Measurements from ENCODE around the gene HES5. TPM values are rescaled to one million over a fixed set of nuclear protein-coding genes. Genes with fewer than 3 reads are reported as not detected.

HES5 gene
- polyA plus RNA-seq, 1 donor (not counting 4 experiments of a cell fraction or from before 2014, with no cell fraction given) = 0.33 TPM

DNA sequence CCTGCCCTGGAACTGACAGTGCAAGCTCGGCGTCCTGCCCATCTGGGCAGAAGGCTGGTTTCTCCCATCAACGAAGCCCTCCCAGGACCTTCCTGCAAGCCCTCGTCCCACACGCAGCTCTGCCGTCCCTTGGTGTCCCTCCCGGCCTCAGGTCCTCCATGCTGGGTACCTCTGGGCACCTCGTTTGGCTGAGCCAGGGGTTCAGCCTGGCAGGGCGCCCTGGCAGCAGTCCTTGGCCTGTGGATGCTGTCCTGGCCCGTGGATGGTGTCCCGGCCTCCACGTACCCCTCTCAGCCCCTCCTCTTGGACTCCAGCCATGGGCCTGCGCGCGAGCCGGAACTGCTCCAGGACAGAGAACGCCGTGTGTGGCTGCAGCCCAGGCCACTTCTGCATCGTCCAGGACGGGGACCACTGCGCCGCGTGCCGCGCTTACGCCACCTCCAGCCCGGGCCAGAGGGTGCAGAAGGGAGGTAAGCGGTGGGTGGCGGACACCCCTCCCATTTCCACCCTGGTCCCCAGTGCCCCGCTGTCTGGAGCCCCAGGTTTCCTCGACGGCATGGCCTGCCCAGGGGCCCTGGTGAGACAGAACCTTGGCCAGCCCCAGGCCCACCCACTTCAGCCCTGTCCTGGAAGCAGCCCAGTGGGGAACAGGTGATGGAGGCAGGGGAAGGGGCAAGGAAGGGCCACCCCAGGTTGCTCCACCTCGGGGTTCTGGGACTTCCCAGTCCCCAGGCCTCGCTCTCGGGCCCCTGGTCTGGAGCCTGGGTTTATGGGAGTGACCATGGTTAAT is 29.6 kb upstream of the HES5 start:
- Histone ChIP-seq H3K4me1 (ENCODE audit: control insufficient read depth, extremely low read depth, insufficient read depth, low read length) (peaks cover 11% of the 10 kb centered on the region), H3K4me2 (ENCODE audit: control insufficient read depth, extremely low read depth, insufficient read depth, low read depth, low read length) (no peak overlapping the region), H2AFZ (ENCODE audit: control insufficient read depth, low read length) (no peak overlapping the region), H3K27ac (ENCODE audit: control insufficient read depth, insufficient read depth, low read length) (no peak overlapping the region), H3K4me3 (ENCODE audit: control insufficient read depth in 2 of 3, extremely low read depth in 1 of 3, insufficient read depth in 2 of 3, low read depth in 1 of 3, low read length in 3 of 3) (no peak overlapping the region), H3K9me1 (ENCODE audit: control insufficient read depth, extremely low read depth, insufficient read depth, low read length) (no peaks in the 10 kb centered on the region), H3K9ac (ENCODE audit: control insufficient read depth, extremely low read depth, insufficient read depth, low read length) (no peak overlapping the region), H3K79me2 (ENCODE audit: control insufficient read depth, insufficient read depth, low read length) (no peaks in the 10 kb centered on the region), H4K20me1 (ENCODE audit: control insufficient read depth, extremely low read depth, insufficient read depth, low read length) (no peaks in the 10 kb centered on the region), H3K36me3 (ENCODE audit: control insufficient read depth in 2 of 2, extremely low read depth in 1 of 2, insufficient read depth in 2 of 2, low read length in 2 of 2) (no peaks in the 10 kb centered on the region), H3K27me3 (ENCODE audit: control insufficient read depth, extremely low read depth, insufficient read depth, low read length) (peaks cover 5% of the 10 kb centered on the region), H3K9me3 (ENCODE audit: control insufficient read depth, low read depth, low read length) (no peaks in the 10 kb centered on the region)
- dilution Hi-C loops (cut with MboI; ENCODE audit: extremely low pct_ligation_motif_present, low sequenced_read_pairs) = no loop called here
- TF ChIP-seq EZH2 (IDR thresholded peaks at IDR 0.05; ENCODE audit: low read length) = no peak
- TF ChIP-seq, protein P1, sequence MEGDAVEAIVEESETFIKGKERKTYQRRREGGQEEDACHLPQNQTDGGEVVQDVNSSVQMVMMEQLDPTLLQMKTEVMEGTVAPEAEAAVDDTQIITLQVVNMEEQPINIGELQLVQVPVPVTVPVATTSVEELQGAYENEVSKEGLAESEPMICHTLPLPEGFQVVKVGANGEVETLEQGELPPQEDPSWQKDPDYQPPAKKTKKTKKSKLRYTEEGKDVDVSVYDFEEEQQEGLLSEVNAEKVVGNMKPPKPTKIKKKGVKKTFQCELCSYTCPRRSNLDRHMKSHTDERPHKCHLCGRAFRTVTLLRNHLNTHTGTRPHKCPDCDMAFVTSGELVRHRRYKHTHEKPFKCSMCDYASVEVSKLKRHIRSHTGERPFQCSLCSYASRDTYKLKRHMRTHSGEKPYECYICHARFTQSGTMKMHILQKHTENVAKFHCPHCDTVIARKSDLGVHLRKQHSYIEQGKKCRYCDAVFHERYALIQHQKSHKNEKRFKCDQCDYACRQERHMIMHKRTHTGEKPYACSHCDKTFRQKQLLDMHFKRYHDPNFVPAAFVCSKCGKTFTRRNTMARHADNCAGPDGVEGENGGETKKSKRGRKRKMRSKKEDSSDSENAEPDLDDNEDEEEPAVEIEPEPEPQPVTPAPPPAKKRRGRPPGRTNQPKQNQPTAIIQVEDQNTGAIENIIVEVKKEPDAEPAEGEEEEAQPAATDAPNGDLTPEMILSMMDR (optimal IDR thresholded peaks at IDR 0.05 in 1 of 3, IDR thresholded peaks at IDR 0.05 in 1 of 3, conservative IDR thresholded peaks at IDR 0.05 in 1 of 3; ENCODE audit: extremely low read depth in 1 of 3, insufficient read depth in 2 of 3, low read length in 3 of 3) = no peak
- FAIRE-seq = no peak
- DNase-seq (ENCODE audit: low read depth, low spot score) = no peak

- Histone ChIP-seq H2AFZ (ENCODE audit: control insufficient read depth, low read length) (no peak overlapping the region), H3K27ac (ENCODE audit: control insufficient read depth, insufficient read depth, low read length) (no peak overlapping the region), H3K9ac (ENCODE audit: control insufficient read depth, extremely low read depth, insufficient read depth, low read length) (no peak overlapping the region), H3K9me3 (ENCODE audit: control insufficient read depth, low read depth, low read length) (no peaks in the 10 kb centered on the region), H3K4me3 (ENCODE audit: control insufficient read depth in 2 of 3, extremely low read depth in 1 of 3, insufficient read depth in 2 of 3, low read depth in 1 of 3, low read length in 3 of 3) (no peak overlapping the region), H3K4me2 (ENCODE audit: control insufficient read depth, extremely low read depth, insufficient read depth, low read depth, low read length) (no peak overlapping the region), H3K79me2 (ENCODE audit: control insufficient read depth, insufficient read depth, low read length) (no peaks in the 10 kb centered on the region), H3K27me3 (ENCODE audit: control insufficient read depth, extremely low read depth, insufficient read depth, low read length) (peaks cover 2% of the 10 kb centered on the region), H3K9me1 (ENCODE audit: control insufficient read depth, extremely low read depth, insufficient read depth, low read length) (no peaks in the 10 kb centered on the region), H3K36me3 (ENCODE audit: control insufficient read depth in 2 of 2, extremely low read depth in 1 of 2, insufficient read depth in 2 of 2, low read length in 2 of 2) (no peaks in the 10 kb centered on the region), H4K20me1 (ENCODE audit: control insufficient read depth, extremely low read depth, insufficient read depth, low read length) (no peaks in the 10 kb centered on the region), H3K4me1 (ENCODE audit: control insufficient read depth, extremely low read depth, insufficient read depth, low read length) (peaks cover 11% of the 10 kb centered on the region)
- no peak for DNase-seq (ENCODE audit: low read depth, low spot score)
- FAIRE-seq = no peak
- TF ChIP-seq EZH2 (IDR thresholded peaks at IDR 0.05; ENCODE audit: low read length) = no peak
- TF ChIP-seq, protein P1 (optimal IDR thresholded peaks at IDR 0.05 in 1 of 3, IDR thresholded peaks at IDR 0.05 in 1 of 3, conservative IDR thresholded peaks at IDR 0.05 in 1 of 3; ENCODE audit: extremely low read depth in 1 of 3, insufficient read depth in 2 of 3, low read length in 3 of 3) = no peak
- dilution Hi-C loops (cut with MboI; ENCODE audit: extremely low pct_ligation_motif_present, low sequenced_read_pairs) = no loop called here
Measured at GRCh38 chr1:2558861-2559260, 28.8 kb upstream of the HES5 start.

Measured in keratinocyte (primary cell).